HG03097 (cell line): ENCODE data around the gene CCNB2.
A peak's percentile ranks its signal among the peaks of the same experiment; 100 is the strongest.
"Not testable (repeated sequence)": the region's sequence is repeated elsewhere in the genome, so short reads cannot be mapped to it uniquely, and the experiment has no call there.

Experiments
- ATAC-seq: cut with Tn5 transposase; IDR thresholded peaks from one replicate; pipeline ENCODE4 v1.9.1; 2021; ENCODE audit not compliant: unreplicated experiment, low FRiP score

The CCNB2 gene

DNA sequence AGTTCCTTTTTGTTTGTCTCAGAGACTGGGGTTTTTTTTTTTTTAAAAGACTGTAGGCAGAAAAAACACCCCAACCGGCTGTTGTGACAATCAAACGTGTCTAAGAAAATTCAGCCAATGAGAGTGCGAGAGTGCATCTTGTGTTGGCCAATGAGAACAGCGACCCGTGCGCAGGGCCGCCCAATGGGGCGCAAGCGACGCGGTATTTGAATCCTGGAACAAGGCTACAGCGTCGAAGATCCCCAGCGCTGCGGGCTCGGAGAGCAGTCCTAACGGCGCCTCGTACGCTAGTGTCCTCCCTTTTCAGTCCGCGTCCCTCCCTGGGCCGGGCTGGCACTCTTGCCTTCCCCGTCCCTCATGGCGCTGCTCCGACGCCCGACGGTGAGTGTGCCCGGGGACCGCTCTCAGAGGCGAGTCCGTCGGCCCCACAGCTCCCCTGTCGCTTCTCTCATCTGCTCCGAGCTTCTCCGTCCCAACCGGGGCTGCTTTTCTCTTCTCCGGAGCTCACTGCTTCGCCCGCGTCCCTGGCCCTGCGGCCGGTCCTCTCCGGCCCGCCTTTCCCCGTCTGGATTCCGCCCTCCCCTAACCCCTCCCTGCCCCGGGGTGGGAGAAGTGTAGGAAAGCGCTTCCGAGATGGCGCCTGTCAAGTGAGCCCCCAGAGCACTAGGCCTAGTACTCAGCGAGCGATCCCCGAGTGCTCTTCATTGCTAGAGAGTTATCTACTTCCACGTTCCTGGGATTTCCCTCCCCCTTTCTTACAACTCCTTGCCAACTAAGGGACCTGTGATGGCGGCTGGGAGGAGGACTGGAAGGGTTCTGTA lies at the start of gene CCNB2:
TSS of gene CCNB2 (plus strand) at position 235 of the 821 bp plus-strand sequence. CDS start at position 358, 123 bp downstream.
- peak; percentile 98 for ATAC-seq

DNA sequence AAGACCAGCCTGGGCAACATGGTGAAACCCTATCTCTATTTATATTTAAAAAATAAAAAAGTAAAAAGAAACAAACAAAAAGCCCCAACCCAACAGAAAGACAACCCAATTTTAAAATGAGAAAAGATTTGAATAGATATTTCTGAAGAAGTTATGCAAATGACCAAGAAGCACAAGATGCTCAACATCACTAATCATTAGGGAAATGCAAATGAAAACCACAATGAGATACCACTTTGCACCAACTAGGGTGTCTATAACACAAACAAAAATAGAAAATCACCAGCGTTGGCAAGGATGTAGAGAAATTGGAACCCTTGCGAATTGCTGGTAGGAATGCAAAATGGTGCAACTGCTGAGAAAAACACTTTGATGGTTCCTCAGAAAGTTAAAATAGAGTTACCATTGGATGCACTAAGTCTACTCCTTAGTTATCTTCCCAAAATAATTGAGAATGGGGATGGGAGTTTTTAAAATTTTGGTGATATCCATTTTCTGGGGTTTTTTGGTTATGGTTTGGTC lies 45.8 kb upstream of the CCNB2 start:
- no peak for ATAC-seq

DNA sequence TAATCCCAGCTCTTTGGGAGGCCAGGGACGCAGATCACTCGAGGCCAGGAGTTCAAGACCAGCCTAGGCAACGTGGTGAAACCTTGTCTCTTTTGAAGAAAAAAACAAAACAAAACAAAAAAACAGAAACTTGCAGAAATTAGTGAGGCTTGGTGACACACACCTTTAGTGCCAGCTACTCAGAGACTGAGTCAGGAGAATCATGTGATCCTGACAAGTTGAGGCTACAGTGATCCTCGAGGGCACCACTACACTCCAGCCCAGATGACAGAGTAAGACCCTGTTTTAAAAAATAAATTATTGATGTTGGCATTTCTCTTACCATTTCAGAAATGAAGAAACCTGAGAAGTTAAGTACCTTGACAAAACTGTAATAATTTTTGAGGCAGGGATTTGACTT lies 44.6 kb upstream of the CCNB2 start:
- ATAC-seq = no peak

DNA sequence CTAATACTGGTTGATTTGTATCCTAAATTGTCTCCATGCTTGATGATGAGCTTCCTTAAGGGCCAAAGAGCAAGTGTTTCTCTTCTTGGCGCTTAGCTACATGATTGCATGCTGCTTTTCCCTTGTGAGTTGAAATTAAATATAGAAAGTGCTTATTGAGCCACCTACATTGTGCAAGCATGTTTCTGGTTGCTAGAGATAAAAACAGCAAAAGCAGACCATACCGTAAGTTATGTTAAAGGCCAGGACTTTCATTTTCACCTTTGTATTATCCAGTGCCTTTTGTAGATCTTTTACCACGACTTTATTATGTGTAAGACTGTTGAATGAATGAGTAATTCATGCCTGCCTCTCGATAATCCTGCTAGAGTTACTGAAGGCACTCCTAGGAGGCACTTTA lies 41.9 kb upstream of the CCNB2 start:
- ATAC-seq = no peak

DNA sequence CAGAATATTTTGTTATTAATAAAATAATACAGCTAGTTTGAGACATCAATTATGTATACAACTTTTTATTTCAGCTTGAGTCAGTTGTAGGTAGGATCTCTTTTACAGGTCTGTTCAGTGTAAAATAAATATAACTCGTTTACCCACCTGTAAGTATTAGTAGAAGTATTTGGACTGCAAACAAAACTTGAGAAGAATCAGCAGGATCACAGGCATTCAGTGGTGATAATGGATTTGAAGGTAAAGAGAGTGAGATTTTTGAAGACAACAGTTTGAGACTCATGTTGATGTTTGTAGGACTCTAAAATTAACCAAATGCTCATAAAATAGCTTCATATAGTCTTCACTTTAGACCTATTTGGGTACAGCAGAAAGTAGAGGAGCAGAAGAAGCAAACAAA lies 35.5 kb upstream of the CCNB2 start:
- ATAC-seq = no peak

GRCh38 chr15:59074607-59075006 lies 30.3 kb upstream of the CCNB2 start:
- ATAC-seq = no peak

DNA sequence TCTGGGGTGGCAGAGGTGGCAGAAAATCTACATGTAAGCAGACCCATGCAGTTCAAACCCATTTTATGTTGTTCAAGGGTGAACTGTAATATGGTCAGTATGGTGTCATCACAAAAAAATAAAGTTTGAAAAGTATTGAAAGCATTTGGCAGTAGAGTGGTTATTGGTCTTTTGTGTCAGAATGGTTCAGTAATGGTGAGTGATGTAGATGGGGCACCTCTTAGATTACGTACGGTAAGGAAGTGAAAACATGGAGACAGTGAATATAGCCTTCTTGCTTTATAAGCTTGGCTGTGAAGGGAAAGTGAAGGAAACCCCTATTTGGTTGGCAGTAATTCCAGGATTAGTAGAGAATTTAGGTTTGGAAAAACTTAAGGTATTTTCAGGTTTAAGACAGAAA lies 17.2 kb upstream of the CCNB2 start:
- ATAC-seq = no peak

DNA sequence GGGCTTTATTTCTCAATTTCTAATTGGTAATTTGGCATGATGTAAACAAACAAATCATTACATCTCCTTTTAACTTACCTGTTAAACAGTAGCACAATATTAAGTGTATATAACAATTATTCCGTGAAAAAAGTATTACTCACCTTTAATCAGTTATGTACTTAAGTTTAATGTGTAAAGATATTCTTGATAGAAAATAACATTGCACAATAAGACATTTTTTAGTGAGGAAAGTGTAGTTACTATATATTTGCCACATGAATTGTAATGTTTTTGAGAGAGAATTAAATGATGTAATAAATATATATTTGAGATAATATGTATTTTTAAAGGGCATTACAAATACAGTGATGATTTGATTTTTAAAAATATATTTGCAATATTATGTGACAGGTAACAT lies 10.9 kb upstream of the CCNB2 start:
- ATAC-seq = no peak

DNA sequence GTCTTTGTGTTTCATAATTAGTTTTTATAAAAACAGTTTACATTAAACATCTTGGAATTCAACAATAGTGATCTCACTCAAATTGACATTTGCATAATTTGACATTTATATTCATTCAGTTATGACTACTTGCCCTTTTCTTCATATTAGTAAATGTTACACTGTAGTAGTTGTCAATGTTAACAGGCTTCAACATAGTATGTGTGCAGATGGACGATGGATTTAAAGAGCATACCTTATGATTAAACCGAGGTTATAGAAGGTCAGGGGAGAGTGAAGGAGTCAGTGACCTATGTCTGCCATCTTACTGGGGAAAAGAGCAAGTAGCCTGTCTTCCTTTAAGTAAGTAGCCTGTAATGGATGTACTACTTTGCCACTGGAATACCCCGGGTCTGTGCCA lies 8.5 kb upstream of the CCNB2 start:
- no peak for ATAC-seq

DNA sequence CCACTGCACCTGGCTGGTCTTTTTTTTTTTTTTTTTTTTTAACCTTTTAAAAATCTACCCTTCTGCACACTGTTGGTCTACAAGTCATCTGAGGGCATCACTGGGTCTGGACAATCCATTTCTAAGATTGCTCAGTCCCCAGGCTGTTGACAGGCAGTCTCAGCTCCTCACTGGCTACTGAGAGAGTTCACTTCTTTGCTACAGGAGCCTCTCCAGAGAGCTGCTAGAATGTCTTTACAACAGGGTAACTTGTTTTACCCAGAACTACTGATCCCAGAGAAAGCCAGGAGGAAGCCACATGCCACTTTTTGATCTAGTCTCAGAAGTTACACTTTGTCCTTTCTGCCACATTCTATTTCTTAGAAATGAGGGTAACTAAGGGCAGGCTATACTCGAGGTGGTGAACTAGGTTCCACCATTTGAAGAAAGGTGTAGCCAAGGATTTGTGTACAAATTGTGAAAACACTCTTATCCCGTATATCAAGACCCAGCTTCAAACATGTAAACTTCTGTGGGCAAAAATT lies 5.7 kb upstream of the CCNB2 start:
- ATAC-seq = no peak

GRCh38 chr15:59104602-59104911 lies 389 bp upstream of the CCNB2 start:
- ATAC-seq = no peak

DNA sequence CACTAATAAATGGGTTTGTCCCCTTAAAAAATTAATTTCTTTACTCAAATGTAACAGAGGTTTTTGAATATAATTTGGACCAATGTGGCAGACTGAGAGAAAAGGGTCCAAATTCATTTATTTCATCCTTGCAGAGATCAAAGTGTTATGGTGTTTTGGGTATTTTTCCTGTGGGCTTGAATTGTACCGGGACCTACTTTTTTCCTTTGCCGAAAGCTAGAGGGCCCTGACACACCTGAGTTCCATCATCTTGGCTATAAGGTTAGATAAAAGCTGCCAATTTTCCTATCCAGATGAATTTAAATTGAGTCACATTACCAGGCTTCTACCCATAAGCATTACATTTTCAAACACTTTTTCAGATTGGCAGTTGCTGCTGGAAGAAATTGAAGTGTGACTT lies 908 bp downstream of the CCNB2 start:
- ATAC-seq = no peak

DNA sequence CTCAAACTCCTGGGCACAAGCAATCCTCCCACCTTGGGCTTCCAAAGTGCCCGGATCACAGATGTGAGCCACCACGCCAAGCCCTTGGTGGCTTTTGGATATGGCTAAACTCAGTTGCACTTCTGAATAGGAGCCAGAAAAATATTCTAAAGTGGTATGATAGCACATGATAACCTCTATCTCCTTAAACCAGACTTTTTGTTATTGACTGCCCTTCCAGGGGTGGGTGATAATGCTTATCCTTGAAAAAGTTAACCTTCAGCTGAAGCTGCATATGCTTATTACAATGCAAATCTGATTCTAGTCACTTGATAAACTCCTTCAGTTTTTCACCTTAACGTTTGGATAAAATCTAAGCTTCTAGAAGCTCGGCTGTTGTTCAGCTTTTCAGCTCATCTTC lies 6.3 kb downstream of the CCNB2 start:
- ATAC-seq = no peak

- no peak for ATAC-seq
Observed at GRCh38 chr15:59115047-59115446, 10.1 kb downstream of the CCNB2 start.

- no peak for ATAC-seq
Observed at GRCh38 chr15:59116141-59116540, 11.2 kb downstream of the CCNB2 start.

- no peak for ATAC-seq
Observed at GRCh38 chr15:59116771-59117170, 11.8 kb downstream of the CCNB2 start.

DNA sequence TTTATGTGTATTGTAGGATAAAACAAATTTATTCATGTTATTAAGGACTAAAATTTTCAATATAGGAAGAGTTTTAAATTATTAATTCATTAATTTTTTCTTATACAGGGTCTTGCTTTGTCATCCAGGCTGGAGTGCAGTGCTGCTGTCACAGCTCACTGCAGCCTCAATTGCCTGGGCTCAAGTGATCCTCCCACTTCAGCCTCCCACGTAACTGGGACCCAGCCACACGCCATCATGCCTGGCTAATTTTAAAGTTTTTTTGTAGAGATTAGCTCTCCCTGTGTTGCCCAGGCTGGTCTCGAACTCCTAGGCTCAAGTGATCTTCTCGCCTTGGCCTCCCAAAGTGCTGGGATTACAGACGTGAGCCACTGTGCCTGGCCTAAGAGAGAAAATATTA lies 14.7 kb downstream of the CCNB2 start:
- no peak for ATAC-seq

DNA sequence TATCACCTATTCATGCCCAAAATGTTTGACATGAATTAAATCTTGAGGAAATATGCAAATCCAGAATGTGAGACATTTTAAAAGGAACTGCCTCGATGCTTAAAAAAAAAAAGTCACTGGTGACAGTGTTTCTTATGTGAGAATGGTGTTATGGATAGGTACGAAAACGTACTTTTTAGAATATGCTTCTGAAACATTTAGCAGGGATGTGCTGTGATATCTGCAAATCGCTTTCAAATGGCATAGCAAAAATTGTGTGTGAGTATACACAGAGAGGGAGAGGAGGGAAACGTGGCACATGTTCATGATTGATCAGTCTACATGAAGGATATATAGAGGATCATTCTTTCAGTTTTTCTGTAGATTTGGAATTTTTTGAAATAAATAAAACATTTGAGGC lies 16.0 kb downstream of the CCNB2 start:
- no peak for ATAC-seq

- ATAC-seq = no peak
Observed at GRCh38 chr15:59124261-59124660, 19.3 kb downstream of the CCNB2 start.

GRCh38 chr15:59125683-59126082 lies 20.7 kb downstream of the CCNB2 start:
- ATAC-seq = not testable (repeated sequence)

DNA sequence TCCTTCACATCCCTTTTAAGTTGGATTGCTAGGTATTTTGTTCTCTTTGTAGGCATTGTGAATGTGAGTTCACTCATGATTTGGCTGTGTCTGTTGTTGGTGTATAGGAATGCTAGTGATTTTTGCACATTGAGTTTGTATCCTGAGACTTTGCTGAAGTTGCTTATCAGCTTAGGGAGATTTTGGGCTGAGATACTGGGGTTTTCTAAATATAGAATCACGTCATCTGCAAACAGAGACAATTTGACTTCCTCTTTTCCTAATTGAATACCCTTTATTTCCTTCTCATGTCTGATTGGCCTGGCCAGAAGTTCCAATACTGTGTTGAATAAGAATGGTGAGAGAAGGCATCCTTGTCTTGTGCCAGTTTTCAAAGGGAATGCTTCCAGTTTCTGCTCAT lies 22.3 kb downstream of the CCNB2 start:
- ATAC-seq = not testable (repeated sequence)

DNA sequence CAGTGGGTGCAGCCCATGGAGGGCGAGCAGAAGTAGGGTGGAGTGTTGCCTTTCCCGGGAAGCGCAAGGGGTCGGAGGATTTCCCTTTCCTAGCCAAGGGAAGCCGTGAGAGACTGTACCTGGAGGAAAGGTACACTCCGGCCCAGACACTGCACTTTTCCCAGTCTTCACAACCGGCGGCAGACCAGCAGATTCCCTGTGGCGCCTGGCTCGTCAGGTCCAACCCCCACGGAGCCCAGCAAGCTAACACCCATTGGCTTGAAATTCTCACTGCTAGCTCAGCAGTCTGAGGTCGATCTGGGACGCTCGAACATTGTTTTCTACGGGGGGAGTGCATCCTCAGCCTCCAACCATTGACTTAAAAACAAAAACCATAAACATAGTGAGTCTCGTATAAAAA lies 26.5 kb downstream of the CCNB2 start:
- ATAC-seq = no peak
